D721Med (cell line): Measurements from ENCODE around the gene STARD13.

Experiments used
- DNase-seq: peaks from one replicate; pipeline ENCODE4 v3.0.0; 2011; ENCODE audit warnings: low spot score; ENCODE audit not compliant: insufficient read length
- FAIRE-seq: peaks from 2 replicates; lab custom pipeline; 2011; peaks lifted over from hg19 to GRCh38; lab: Jason Lieb, UNC
- CTCF ChIP-seq: IDR thresholded peaks from 2 replicates; pipeline ENCODE4 v1.5.1; 2012; ENCODE audit warnings: mild to moderate bottlenecking, control low read depth; ENCODE audit not compliant: insufficient read depth; ENCODE audit errors: missing control alignments

Gene STARD13

GRCh38 chr13:33116321-33117010 lies 169.1 kb downstream of the STARD13 start:
- DNase-seq (no peak), FAIRE-seq (no peak)
- TF ChIP-seq CTCF, result no peak

GRCh38 chr13:33115274-33115673 lies 170.3 kb downstream of the STARD13 start:
- TF ChIP-seq CTCF, result no peak
- FAIRE-seq (no peak), DNase-seq (no peak)

- FAIRE-seq (no peak), DNase-seq (no peak)
- TF ChIP-seq CTCF, result no peak
Measured at GRCh38 chr13:33114146-33114545, 171.4 kb downstream of the STARD13 start.

GRCh38 chr13:33112766-33113165 lies 172.8 kb downstream of the STARD13 start:
- DNase-seq (no peak), FAIRE-seq (no peak)
- no peak for TF ChIP-seq CTCF

- DNase-seq (no peak), FAIRE-seq (no peak)
- no peak for TF ChIP-seq CTCF
Measured at GRCh38 chr13:33111414-33112110, 174.0 kb downstream of the STARD13 start.

GRCh38 chr13:33110713-33111413 lies 174.7 kb downstream of the STARD13 start:
- FAIRE-seq (no peak), DNase-seq (no peak)
- no peak for TF ChIP-seq CTCF
